Endothelial cell of umbilical vein (primary cell): Measurements from ENCODE around the gene PLB1. TPM values are rescaled to one million over a fixed set of nuclear protein-coding genes. Genes with fewer than 3 reads are reported as not detected.

ENCODE experiments used
- BruUV-seq: library from RNA; stranded (reverse); fragments of 400-500 nt; replicated peaks from 2 replicates; lab custom pipeline; 2021; lab: Mats Ljungman, UMichigan
- CTCF ChIA-PET: fragments of 300-600, 350-600 bp; sonication (Branson Sonifier 250); formaldehyde crosslinking; loops from one replicate; lab custom pipeline; 2021; ENCODE audit warnings: antibody characterized with exemption, inconsistent platforms; lab: Charles Lee
- POLR2A ChIA-PET: fragments of 300-600, 350-600 bp; sonication (Branson Sonifier 250); formaldehyde crosslinking; loops from one replicate; lab custom pipeline; 2021; ENCODE audit warnings: antibody characterized with exemption, inconsistent platforms; lab: Charles Lee
- DNase-seq: peaks from one replicate; pipeline ENCODE4 v3.0.0-alpha.2; 2011; ENCODE audit warnings: low read depth, low spot score
- FAIRE-seq: peaks from 2 replicates; lab custom pipeline; 2011; peaks lifted over from hg19 to GRCh38; lab: Jason Lieb, UNC
- H2AFZ ChIP-seq: 2 replicates; pipeline ENCODE4 v1.6.0; 2012; ENCODE audit warnings: low read depth, low read length, control low read depth, inconsistent platforms
- H3K27ac ChIP-seq: 2 replicates; pipeline ENCODE4 v1.5.1; 2011; ENCODE audit warnings: low read depth, mild to moderate bottlenecking, control low read depth, low read length, moderate library complexity; ENCODE audit not compliant: insufficient read depth
- H3K27me3 ChIP-seq, 2 experiments: 2 replicates each; pipeline versions ENCODE4 v1.6.0 to v1.6.1; 2011; ENCODE audit warnings: low read length in 2 of 2, mixed read lengths in 1 of 2; ENCODE audit not compliant: control insufficient read depth in 2 of 2, insufficient read depth in 2 of 2
- H3K36me3 ChIP-seq, 2 experiments: 2 replicates in 1 of 2; 3 replicates in 1 of 2; pipeline ENCODE4 v1.5.1; 2011; ENCODE audit warnings: low read length in 2 of 2, mild to moderate bottlenecking in 1 of 2, moderate library complexity in 1 of 2; ENCODE audit not compliant: control insufficient read depth in 2 of 2, insufficient read depth in 2 of 2; ENCODE audit errors: extremely low read depth in 1 of 2
- H3K4me1 ChIP-seq: 3 replicates; pipeline ENCODE4 v1.5.1; 2011; ENCODE audit warnings: mild to moderate bottlenecking, low read length; ENCODE audit not compliant: control insufficient read depth, insufficient read depth; ENCODE audit errors: extremely low read depth
- H3K4me2 ChIP-seq: 2 replicates; pipeline ENCODE4 v1.6.1; 2011; ENCODE audit warnings: low read length, control low read depth, mixed read lengths; ENCODE audit not compliant: insufficient read depth
- H3K4me3 ChIP-seq, 3 experiments: fragments of 200-600 bp in 1 of 3; sonication (generic), shearing (Covaris generic) in 1 of 3; replicated peaks in 1 of 3; 2 replicates each; pipeline ENCODE4 v1.5.1; 2011 to 2016; ENCODE audit warnings: control low read depth in 3 of 3, low read length in 3 of 3, mild to moderate bottlenecking in 2 of 3, inconsistent platforms in 1 of 3, low read depth in 1 of 3, moderate library complexity in 1 of 3; ENCODE audit not compliant: insufficient read depth in 1 of 3
- H3K79me2 ChIP-seq: 2 replicates; pipeline ENCODE4 v1.6.0; 2012; ENCODE audit warnings: low read length, inconsistent platforms; ENCODE audit not compliant: control insufficient read depth, insufficient read depth
- H3K9ac ChIP-seq: replicated peaks from 2 replicates; pipeline ENCODE3; 2011; ENCODE audit warnings: low read length, control low read depth; ENCODE audit not compliant: insufficient read depth; ENCODE audit errors: extremely low read depth
- H3K9me1 ChIP-seq: replicated peaks from 3 replicates; pipeline ENCODE4 v1.6.0; 2011; ENCODE audit warnings: mild to moderate bottlenecking, low read length; ENCODE audit not compliant: control insufficient read depth, insufficient read depth; ENCODE audit errors: extremely low read depth
- H3K9me3 ChIP-seq: replicated peaks from 2 replicates; pipeline ENCODE4 v1.5.1; 2012; ENCODE audit warnings: low read length, inconsistent platforms; ENCODE audit not compliant: control insufficient read depth, insufficient read depth
- H4K20me1 ChIP-seq: replicated peaks from 2 replicates; pipeline ENCODE3; 2011; ENCODE audit warnings: mild to moderate bottlenecking, low read length; ENCODE audit not compliant: control insufficient read depth, insufficient read depth; ENCODE audit errors: extremely low read depth
- CTCF ChIP-seq, 2 donors: IDR thresholded peaks; 1 replicate in 1 of 2; 2 replicates in 1 of 2; pipeline ENCODE4 v1.5.1; 2011; ENCODE audit warnings: low read length in 2 of 2, mild to moderate bottlenecking in 2 of 2, moderate library complexity in 2 of 2, control low read depth in 1 of 2, inconsistent platforms in 1 of 2, low read depth in 1 of 2; ENCODE audit not compliant: insufficient read depth in 1 of 2; ENCODE audit errors: extremely low read depth in 1 of 2
- EZH2 ChIP-seq: IDR thresholded peaks from 2 replicates; pipeline ENCODE4 v1.6.1; 2012; ENCODE audit warnings: borderline replicate concordance, low read depth, mild to moderate bottlenecking, moderate library complexity, low read length, inconsistent platforms; ENCODE audit not compliant: severe bottlenecking
- FOS ChIP-seq: IDR thresholded peaks from 2 replicates; pipeline ENCODE4 v1.6.1; 2011; ENCODE audit warnings: mild to moderate bottlenecking, low read length, moderate library complexity, borderline replicate concordance; ENCODE audit not compliant: insufficient read depth
- GATA2 ChIP-seq: IDR thresholded peaks from 2 replicates; pipeline ENCODE4 v1.7.0; 2011; ENCODE audit warnings: low read depth, mild to moderate bottlenecking, moderate library complexity, mixed read lengths, low read length; ENCODE audit not compliant: insufficient read length, insufficient read depth
- JUN ChIP-seq: IDR thresholded peaks from 2 replicates; pipeline ENCODE4 v1.6.1; 2011; ENCODE audit warnings: borderline replicate concordance, low read depth; ENCODE audit not compliant: insufficient read length, insufficient read depth
- MAX ChIP-seq: IDR thresholded peaks from 2 replicates; pipeline ENCODE4 v1.6.1; 2011; ENCODE audit not compliant: insufficient read depth, insufficient read length
- MYC ChIP-seq: IDR thresholded peaks from one replicate; pipeline ENCODE4 v1.6.1; 2011; ENCODE audit warnings: mild to moderate bottlenecking, low read depth, low read length
- POLR2A ChIP-seq: IDR thresholded peaks from 2 replicates; pipeline ENCODE4 v1.6.1; 2012; ENCODE audit warnings: low read depth, mild to moderate bottlenecking, control low read depth, low read length
- POLR2AphosphoS5 ChIP-seq: IDR thresholded peaks from 2 replicates; pipeline ENCODE4 v1.6.1; 2012; ENCODE audit warnings: low read depth, mild to moderate bottlenecking, control low read depth, low read length, moderate library complexity; ENCODE audit not compliant: insufficient read depth
- dilution Hi-C: fragments of 300-500 bp; cut with MboI; formaldehyde crosslinking; loops from one replicate; pipeline ENCODE4 v1.15.0; 2019; ENCODE audit warnings: low sequenced_read_pairs; ENCODE audit not compliant: extremely low pct_ligation_motif_present
- intact Hi-C: fragments of 100-400 bp; cut with micrococcal nuclease; formaldehyde crosslinking; loops from one replicate; pipeline ENCODE4 v1.10.0; 2022
- polyA plus RNA-seq, 4 experiments: library from polyadenylated mRNA; depleted of rRNA in 3 of 4; stranded (reverse) in 3 of 4; unstranded in 1 of 4; fragments of >200 nt; gene quantifications; 2 replicates each; pipeline versions ENCODE4 v1.2.1 to v1.2.3, GENCODE V29; 2011 to 2012; ENCODE audit warnings: missing spikeins in 1 of 4
- total RNA-seq: library from RNA; stranded (reverse); gene quantifications from 2 replicates; pipeline ENCODE4 v1.2.3, GENCODE V29; 2021

The PLB1 gene
- total and polyA plus RNA-seq, 2 donors (not counting 3 experiments of a cell fraction or from before 2014, with no cell fraction given), result 0.75 to 0.80 TPM

GRCh38 chr2:28512607-28512965, 16.7 kb downstream of the PLB1 start:
- Histone ChIP-seq H3K4me1 (no peaks in the 10 kb centered on the region), H3K27me3 (peaks cover 35 to 48% of the 10 kb centered on the region in 2 experiments), H3K9ac (no peak overlapping the region), H2AFZ (no peak overlapping the region), H3K9me3 (no peaks in the 10 kb centered on the region), H3K4me2 (no peak overlapping the region), H3K9me1 (no peaks in the 10 kb centered on the region), H3K79me2 (no peaks in the 10 kb centered on the region), H3K36me3 (no peaks in the 10 kb centered on the region), H3K4me3 (no peak overlapping the region), H3K27ac (no peak overlapping the region), H4K20me1 (no peaks in the 10 kb centered on the region)
- DNase-seq (no peak), FAIRE-seq (no peak)
- POLR2A ChIA-PET, result no interaction called here
- dilution Hi-C loops, result no loop called here
- no peak for TF ChIP-seq POLR2AphosphoS5
- TF ChIP-seq MYC, result no peak
- TF ChIP-seq POLR2A, result no peak
- no peak for TF ChIP-seq MAX
- TF ChIP-seq CTCF (IDR thresholded peaks at IDR 0.05; ENCODE audit: extremely low read depth in 1 of 2, insufficient read depth in 1 of 2, low read depth in 1 of 2, low read length in 2 of 2), result no peak
- TF ChIP-seq JUN, result no peak
- TF ChIP-seq EZH2, result no peak
- no peak for TF ChIP-seq GATA2
- no peak for TF ChIP-seq FOS
- CTCF ChIA-PET, result no interaction called here
- intact Hi-C loops, result no loop called here
- BruUV-seq, result no TSS peak
